Measurements from ENCODE around the gene FBXO47.

The FBXO47 gene

GRCh38 chr17:38903404-38903803, 63.8 kb downstream of the FBXO47 start:
- DNase-seq (ENCODE audit: low spot score) = no peak

DNA sequence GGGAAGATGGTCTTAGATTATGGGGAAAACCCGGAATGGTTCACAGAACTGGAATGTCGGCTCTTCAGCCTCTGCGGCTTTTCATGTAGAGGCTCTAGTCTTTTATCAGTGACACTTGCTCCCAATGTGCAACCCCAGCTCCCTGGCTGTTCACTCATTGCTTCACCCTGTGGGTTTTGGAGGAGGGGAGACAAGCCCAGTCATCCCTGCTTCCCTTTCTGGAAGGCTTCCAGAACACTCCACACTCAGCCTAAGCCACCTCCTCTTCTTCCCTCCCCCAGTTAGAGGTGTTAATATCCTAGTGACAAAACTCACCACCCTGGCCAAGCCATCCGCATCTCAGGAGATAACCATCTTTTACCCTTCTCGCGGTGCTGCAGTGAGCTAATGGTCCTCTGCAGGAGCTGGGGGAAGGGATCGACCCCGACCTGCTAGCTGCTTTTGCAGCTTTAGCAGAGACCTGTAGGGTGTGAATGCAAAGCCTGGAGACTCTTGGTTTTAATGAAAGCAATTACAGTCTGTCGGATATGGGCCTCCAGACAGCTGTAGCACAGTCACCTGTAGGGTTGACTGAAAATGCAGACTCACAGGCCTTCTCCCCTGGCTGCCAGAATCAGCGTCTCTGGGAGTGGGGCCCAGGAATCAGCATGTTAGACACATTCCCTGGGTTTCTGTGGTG, 66.1 kb downstream of the FBXO47 start:
- no peak for DNase-seq (ENCODE audit: low spot score)

DNA sequence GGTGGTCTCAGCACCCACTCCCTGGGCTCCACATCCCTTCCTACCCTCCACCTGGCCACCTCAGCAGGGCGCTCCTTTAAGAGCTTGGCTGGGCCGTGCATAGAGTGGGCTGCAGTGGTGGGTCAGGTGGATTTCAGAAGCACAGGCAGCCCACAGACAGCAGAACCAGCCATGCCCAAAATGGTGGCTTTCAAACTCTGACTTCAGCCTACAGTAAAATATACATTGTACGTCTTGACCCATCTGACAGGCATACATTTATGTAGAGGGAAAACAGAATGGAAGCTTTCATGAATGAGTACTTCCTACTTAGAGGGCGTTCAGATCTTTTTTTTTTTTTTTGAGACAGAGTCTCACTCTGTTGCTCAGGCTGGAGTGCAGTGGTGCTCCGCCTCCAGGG, 67.8 kb downstream of the FBXO47 start:
- DNase-seq (ENCODE audit: low spot score) = no peak

DNA sequence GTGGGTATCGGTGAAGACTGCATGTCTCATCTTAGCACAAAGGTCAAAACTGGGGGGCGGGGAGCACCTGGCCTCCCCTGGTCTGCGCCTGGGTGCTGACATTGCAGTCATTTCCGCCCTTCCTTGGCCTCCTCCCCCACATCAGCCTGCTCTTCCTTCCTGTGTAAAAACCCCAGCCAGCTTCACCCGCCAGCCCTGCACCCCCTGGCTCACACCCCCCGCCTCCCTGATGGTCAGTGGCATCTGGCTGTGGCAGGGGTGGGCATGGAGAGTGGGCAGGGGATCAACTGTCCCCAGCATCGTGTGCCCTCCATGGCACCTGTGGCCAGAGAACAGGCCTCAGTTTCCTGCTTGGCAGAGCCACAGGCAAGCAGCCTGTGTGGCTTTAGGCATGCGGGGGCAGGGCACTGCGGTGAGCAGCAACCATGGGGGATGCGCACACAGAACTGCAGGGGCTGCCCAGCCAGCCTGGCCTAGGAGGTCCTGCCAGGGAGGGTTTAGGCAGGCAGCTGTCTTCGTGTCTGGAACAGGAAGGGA, 68.3 kb downstream of the FBXO47 start:
- no peak for DNase-seq (ENCODE audit: low spot score)

GRCh38 chr17:38898291-38898679, 68.9 kb downstream of the FBXO47 start:
- no peak for DNase-seq (ENCODE audit: low spot score)

GRCh38 chr17:38897671-38898290, 69.4 kb downstream of the FBXO47 start:
- DNase-seq (ENCODE audit: low spot score) = no peak

DNA sequence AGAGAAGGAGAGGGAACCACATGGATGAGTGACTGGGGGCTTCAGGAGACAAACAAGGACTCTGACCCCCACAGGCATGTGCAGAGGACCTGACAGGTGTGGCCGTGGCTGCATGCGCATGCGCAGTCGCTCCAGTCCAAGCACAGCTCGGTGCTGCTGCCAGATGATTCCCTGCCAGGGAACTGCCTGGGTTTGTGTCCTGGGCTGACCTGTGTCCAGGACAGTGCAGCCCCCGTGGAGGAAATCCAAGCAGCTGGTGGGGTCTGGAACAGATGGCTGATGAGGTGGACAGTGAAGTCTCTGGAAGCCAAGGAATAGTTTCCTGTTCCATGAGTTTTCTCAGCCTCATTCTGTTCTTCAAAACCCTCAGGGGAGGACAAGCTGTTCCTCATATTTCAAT, 70.0 kb downstream of the FBXO47 start:
- no peak for DNase-seq (ENCODE audit: low spot score)

- DNase-seq (ENCODE audit: low spot score) = peak; percentile 92
Observed at GRCh38 chr17:38896346-38896954, 70.8 kb downstream of the FBXO47 start.

DNA sequence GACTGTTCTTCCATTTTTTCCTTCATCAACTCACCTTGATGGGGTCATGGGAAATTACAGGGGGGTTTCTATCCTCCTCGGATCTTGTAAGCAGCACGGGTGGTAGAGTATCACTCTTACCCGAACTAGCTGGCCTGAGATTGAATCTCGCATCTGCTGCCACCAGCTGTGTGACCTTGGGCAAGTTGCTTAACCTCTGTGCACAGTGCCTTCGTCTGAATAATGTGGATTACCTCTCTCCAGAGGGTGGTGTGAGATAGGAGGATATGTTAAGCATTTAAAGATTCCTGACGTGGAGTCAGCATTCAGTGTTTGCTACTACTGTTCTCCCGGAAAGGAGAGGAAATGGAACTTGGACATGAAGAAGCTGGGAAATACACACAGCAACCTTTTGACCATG, 72.9 kb downstream of the FBXO47 start:
- no peak for DNase-seq (ENCODE audit: low spot score)

DNA sequence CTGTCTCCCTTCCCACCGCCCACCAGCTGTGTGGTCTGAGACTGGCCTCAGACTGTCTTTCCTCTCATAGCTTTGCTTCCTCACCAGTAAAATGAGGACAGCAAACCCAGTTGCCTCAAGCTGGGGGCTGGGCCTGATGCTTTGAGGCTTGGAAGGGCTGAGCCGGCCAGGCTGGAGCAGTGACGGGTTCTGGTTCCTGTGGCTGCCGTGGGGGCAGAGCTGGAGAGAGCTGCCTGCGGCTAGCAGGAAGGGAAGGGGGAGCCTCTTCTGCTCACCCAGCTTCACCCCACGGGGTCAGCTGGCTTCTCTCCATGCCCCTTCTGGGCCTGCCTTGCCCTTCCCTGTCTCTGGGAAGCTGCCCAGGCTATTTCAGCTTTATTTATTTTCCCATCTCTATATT, 73.6 kb downstream of the FBXO47 start:
- DNase-seq (ENCODE audit: low spot score) = no peak

DNA sequence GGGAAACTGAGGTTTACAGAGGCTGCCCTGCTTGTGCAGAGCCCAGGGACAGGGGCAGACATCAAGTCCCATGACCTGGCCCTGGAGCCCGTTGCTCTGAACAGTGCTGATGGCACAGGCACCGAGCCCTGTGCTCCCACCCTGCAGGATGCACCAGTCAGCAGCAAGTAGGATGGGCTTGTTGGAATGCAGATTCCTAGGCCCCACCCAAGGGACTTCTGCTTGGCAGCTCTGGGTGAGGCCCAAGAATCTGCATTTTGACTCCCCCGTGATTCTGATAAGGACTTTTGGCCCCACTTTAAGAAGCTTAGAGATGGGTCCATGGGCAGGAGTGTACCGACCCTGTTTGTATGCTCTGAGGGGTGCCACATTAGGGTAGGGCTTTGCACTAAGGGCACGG, 74.1 kb downstream of the FBXO47 start:
- no peak for DNase-seq (ENCODE audit: low spot score)

- no peak for DNase-seq (ENCODE audit: low spot score)
Observed at GRCh38 chr17:38892620-38893019, 74.6 kb downstream of the FBXO47 start.

DNA sequence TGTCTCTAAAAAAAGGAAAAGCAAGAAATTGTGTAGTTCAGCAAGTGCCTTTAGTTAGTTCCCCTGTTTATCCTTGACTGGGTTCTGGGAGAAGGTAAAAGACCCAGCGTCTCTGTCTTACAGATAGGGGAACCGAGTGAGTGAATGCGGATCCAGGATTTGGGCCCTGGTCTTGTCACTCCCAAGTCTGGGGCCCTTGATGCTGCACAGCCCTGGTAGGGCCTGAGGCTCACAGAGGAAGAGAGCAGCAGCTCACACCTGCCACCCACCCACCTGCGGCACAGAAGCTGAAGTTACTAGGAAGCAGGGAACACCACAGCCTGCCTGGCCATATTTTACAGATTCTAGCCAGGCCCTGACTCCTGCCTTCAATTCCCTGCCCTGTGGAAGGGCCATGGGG, 75.1 kb downstream of the FBXO47 start:
- no peak for DNase-seq (ENCODE audit: low spot score)

DNA sequence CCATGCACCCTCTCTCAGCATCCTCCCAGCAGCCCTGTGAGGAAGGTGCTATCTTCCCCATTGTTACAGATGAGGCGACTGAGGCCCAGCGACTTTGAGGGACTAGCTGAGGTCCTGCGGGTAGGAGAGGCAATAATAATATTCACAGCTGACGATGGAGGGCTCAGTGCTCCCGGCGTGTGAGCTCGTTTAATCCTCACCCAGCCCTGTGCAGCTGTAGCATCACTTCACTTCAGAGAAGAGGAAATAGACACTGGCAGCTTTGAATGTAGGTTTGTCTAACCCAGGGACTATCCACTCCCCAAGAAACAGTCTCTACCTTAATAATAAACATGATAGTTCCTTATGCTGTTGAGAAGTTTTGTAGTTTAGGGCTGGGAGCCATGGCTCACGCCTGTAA, 75.8 kb downstream of the FBXO47 start:
- no peak for DNase-seq (ENCODE audit: low spot score)

DNA sequence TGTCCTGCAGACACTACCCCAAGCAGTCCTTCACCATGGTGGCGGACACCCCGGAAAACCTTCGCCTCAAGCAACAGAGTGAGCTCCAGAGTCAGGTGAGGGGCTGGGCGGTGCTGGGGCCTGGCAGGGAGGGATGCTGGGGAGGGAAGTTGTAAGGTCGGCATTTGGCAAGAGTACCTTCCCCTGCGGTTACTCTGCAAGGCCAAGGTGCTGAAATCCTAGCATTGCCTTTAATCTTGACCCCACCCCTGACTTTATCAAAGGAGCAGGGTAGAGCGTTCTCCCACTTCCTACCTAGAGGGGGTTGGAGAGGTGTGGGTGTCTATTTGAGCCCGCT, 76.8 kb downstream of the FBXO47 start:
- DNase-seq (ENCODE audit: low spot score) = no peak

- no peak for DNase-seq (ENCODE audit: low spot score)
Observed at GRCh38 chr17:38889745-38890409, 77.3 kb downstream of the FBXO47 start.

DNA sequence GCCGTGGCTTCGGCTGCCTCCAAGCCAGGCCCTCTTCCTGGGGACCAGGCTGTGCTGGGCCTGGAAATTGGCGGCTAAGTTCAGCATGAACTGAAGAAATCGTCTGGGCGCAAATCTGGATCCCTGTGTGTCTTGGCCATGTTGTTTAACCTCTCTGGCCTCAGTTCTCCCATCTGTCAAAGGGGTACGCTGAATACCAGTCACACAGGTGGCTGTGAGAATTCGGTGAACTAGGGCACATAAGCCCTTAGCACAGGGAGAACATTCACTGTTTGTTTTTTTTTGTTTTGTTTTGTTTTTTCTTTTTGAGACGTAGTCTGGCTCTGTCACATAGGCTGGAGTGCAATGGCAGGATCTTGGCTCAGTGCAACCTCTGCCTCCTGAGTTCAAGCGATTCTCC, 78.4 kb downstream of the FBXO47 start:
- DNase-seq (ENCODE audit: low spot score) = no peak

DNA sequence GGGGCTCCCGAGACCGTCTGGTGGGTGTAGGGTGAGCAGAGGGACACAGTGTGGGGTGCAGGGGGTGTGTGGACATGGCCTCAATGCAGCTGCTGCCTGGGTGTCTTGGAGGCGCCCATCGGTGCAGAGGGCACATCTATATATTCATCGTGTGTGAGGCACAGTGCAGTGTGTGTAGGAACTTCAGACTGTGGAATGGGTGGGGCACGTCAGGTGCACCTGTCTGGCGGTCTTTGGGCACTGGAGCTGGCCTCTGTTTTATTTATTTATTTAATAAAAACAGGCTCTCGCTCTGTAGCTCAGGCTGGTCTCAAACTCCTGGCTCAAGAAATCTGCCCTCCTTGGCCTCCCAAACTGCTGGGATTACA, 80.6 kb downstream of the FBXO47 start:
- DNase-seq (ENCODE audit: low spot score) = no peak
